ENCODE results near the gene KCNA5. TPM values are rescaled to one million over a fixed set of nuclear protein-coding genes. Genes with fewer than 3 reads are reported as not detected.

KCNA5 gene
- total RNA-seq, 1 donor from 2014 or later, result 0.82 TPM

DNA sequence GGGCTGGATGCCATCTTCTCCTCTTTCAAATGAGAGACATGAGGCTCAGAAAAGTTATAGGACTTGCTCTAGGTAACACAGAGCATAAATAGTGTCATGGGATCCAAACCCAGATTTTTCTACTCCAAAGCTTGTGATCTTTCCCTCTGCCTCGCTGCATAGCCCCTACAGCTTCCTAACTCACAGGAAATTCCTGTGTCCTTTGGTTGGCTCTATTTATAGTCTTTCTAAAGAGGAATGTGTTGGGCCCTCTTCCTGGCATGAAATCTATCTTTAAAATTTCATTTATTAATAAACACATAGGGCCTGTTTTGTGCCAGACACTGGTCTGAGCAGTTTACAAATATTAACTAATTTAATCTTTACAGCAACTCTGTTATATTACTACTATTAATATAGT is 9.8 kb upstream of the KCNA5 start:
- Mint-ChIP-seq H3K27ac (no peak overlapping the region), H3K36me3 (no peaks in the 10 kb centered on the region), H3K27me3 (peaks cover 30% of the 10 kb centered on the region), H3K4me1 (ENCODE audit: unreplicated experiment) (no peaks in the 10 kb centered on the region), H3K4me3 (no peak overlapping the region), H3K9me3 (peaks cover 5% of the 10 kb centered on the region)
- no peak for TF ChIP-seq CTCF (conservative IDR thresholded peaks at IDR 0.05)
- no peak for DNase-seq (ENCODE audit: extremely low spot score, unreplicated experiment)

GRCh38 chr12:5034603-5035002 is 9.1 kb upstream of the KCNA5 start:
- no peaks in the 10 kb centered on the region for H3K36me3 Mint-ChIP-seq
- no peak overlapping the region for H3K4me3 Mint-ChIP-seq
- H3K4me1 Mint-ChIP-seq (ENCODE audit: unreplicated experiment), result no peaks in the 10 kb centered on the region
- no peak for TF ChIP-seq CTCF (conservative IDR thresholded peaks at IDR 0.05)
- no peak overlapping the region for H3K27ac Mint-ChIP-seq
- H3K27me3 Mint-ChIP-seq, result peaks cover 37% of the 10 kb centered on the region
- peaks cover 5% of the 10 kb centered on the region for H3K9me3 Mint-ChIP-seq
- no peak for DNase-seq (ENCODE audit: extremely low spot score, unreplicated experiment)

DNA sequence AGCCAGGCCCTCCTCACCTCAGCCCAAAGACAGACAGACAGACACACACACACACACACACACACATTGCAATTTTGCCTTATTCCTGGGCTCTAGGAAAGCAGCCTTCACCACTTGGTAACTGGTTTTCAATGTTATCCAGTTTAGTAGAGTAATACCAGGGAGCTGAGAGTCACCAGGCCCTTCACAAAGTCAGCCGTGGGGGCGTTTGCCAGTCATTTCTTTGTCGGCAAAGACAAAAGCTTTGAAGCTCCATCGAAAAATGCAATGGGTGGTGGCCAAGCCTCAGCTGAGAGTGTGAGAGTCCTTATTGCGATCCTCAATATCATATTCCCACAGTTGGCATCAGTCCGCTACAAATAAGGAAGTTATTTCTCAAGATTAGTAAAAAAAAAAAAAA is 8.1 kb upstream of the KCNA5 start:
- H3K4me3 Mint-ChIP-seq, result no peak overlapping the region
- no peak overlapping the region for H3K27ac Mint-ChIP-seq
- TF ChIP-seq CTCF (conservative IDR thresholded peaks at IDR 0.05), result no peak
- H3K27me3 Mint-ChIP-seq, result peaks cover 47% of the 10 kb centered on the region
- no peaks in the 10 kb centered on the region for H3K4me1 Mint-ChIP-seq (ENCODE audit: unreplicated experiment)
- no peaks in the 10 kb centered on the region for H3K36me3 Mint-ChIP-seq
- DNase-seq (ENCODE audit: extremely low spot score, unreplicated experiment), result no peak
- peaks cover 5% of the 10 kb centered on the region for H3K9me3 Mint-ChIP-seq

DNA sequence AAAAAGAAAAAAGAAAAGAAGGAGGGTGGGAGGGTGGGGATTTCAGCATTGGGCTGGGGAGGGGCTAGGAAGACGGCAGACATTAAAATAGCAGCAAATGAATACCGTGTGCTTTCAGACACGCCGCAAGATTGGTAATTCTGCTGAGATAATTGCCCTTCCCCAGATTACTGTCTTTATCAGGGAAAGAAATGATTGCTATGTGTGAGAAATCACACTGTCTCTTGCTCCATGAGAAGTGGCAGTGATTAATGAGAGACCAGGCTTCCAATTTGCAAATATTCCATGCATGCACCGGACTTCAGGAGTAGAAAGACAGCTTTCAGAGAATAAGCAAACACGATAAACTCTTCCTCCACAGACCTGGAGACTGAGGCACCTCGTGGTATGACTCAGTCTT is 7.6 kb upstream of the KCNA5 start:
- no peak for TF ChIP-seq CTCF (conservative IDR thresholded peaks at IDR 0.05)
- H3K4me1 Mint-ChIP-seq (ENCODE audit: unreplicated experiment), result no peaks in the 10 kb centered on the region
- no peak for DNase-seq (ENCODE audit: extremely low spot score, unreplicated experiment)
- no peak overlapping the region for H3K4me3 Mint-ChIP-seq
- H3K27me3 Mint-ChIP-seq, result peaks cover 51% of the 10 kb centered on the region
- peaks cover 5% of the 10 kb centered on the region for H3K9me3 Mint-ChIP-seq
- peaks cover 2% of the 10 kb centered on the region for H3K36me3 Mint-ChIP-seq
- no peak overlapping the region for H3K27ac Mint-ChIP-seq

DNA sequence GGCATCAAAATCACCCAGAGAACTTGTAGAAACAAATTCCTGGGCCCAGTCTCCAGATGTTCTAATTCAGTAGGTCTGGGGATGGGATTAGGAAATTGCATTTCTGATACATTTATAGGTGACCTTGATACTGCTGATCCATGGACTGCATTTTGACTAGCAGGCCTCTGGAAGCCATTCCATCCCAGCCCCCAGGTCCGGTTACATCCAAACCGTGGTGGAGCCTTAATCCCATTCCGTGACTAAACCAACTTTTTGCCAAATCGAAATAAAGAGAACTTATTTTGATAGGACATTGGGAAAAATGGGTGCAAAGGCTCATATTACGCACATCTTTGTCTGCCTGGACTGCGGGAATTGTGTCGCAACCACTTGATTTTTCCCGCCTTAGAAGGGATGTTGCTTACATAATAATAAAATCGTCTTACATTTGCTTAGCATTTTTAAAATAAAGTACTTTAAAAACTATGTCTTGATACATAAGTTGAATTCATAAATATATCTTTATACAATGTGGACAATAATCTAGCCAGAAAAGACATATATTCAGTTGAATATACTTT is 5.8 kb upstream of the KCNA5 start:
- peaks cover 66% of the 10 kb centered on the region for H3K27me3 Mint-ChIP-seq
- TF ChIP-seq CTCF (conservative IDR thresholded peaks at IDR 0.05), result no peak

More for the DNA sequence above, 5.8 kb upstream of the KCNA5 start:
- Mint-ChIP-seq H3K4me1 (ENCODE audit: unreplicated experiment) (no peaks in the 10 kb centered on the region), H3K36me3 (peaks cover 5% of the 10 kb centered on the region), H3K27ac (no peak overlapping the region), H3K9me3 (peaks cover 5% of the 10 kb centered on the region), H3K4me3 (no peak overlapping the region)
- DNase-seq (ENCODE audit: extremely low spot score, unreplicated experiment), result no peak
